PC-9 (cell line): ENCODE data around the gene MOK. TPM values are rescaled to one million over a fixed set of nuclear protein-coding genes. Genes with fewer than 3 reads are reported as not detected.

Source experiments
- BruUV-seq: library from RNA; stranded (reverse); fragments of 400-500 nt; replicated peaks from 2 replicates; lab custom pipeline; 2021; lab: Mats Ljungman, UMichigan
- CTCF ChIA-PET: fragments of 300-600 bp; sonication (Branson Sonifier 250); formaldehyde crosslinking; loops from one replicate; lab custom pipeline; 2022; ENCODE audit warnings: antibody characterized with exemption; lab: Charles Lee
- POLR2A ChIA-PET: fragments of 300-600 bp; sonication (Branson Sonifier 250); formaldehyde crosslinking; loops from one replicate; lab custom pipeline; 2022; ENCODE audit warnings: antibody characterized with exemption; ENCODE audit not compliant: unreplicated experiment; lab: Charles Lee
- DNase-seq, 2 experiments: peaks; one replicate each; pipeline versions ENCODE4 v3.0.0 to v3.0.0-alpha.2; 2015 to 2022; ENCODE audit warnings: mixed read lengths in 1 of 2
- H2AFZ ChIP-seq: fragments of 200-600 bp; sonication (generic); 2 replicates; pipeline ENCODE4 v1.8.1; 2017; ENCODE audit warnings: antibody characterized with exemption
- H3F3A ChIP-seq: fragments of 200-600 bp; sonication (generic); 2 replicates; pipeline ENCODE4 v1.8.1; 2017; ENCODE audit warnings: antibody characterized with exemption, mild to moderate bottlenecking, low read depth; ENCODE audit not compliant: insufficient read depth
- H3K27ac ChIP-seq: fragments of 200-600 bp; sonication (generic); 2 replicates; pipeline ENCODE4 v1.6.1; 2016; ENCODE audit warnings: mixed run types
- H3K27me3 ChIP-seq: fragments of 200-600 bp; sonication (generic); 2 replicates; pipeline ENCODE4 v1.6.1; 2016; ENCODE audit warnings: low read depth, mixed run types; ENCODE audit not compliant: insufficient read depth
- H3K36me3 ChIP-seq: fragments of 200-600 bp; sonication (generic); 2 replicates; pipeline ENCODE4 v1.6.1; 2016; ENCODE audit warnings: low read depth, mixed run types
- H3K4me1 ChIP-seq: fragments of 200-600 bp; sonication (generic); replicated peaks from 2 replicates; pipeline ENCODE4 v1.6.1; 2016; ENCODE audit warnings: mixed run types; ENCODE audit not compliant: insufficient read depth
- H3K4me2 ChIP-seq: fragments of 200-600 bp; sonication (generic); 2 replicates; pipeline ENCODE4 v1.6.1; 2017; ENCODE audit warnings: mixed run types
- H3K4me3 ChIP-seq: fragments of 200-600 bp; sonication (generic); 2 replicates; pipeline ENCODE4 v1.6.1; 2016; ENCODE audit warnings: mixed run types
- H3K79me2 ChIP-seq: fragments of 200-600 bp; sonication (generic); 2 replicates; pipeline ENCODE4 v1.6.1; 2017; ENCODE audit warnings: low read depth, mixed run types
- H3K9me2 ChIP-seq: fragments of 200-600 bp; sonication (generic); 2 replicates; pipeline ENCODE4 v1.8.1; 2017; ENCODE audit warnings: mild to moderate bottlenecking; ENCODE audit not compliant: insufficient read depth
- H3K9me3 ChIP-seq: fragments of 200-600 bp; sonication (generic); 2 replicates; pipeline ENCODE4 v1.8.1; 2016; ENCODE audit warnings: low read depth; ENCODE audit not compliant: insufficient read depth
- H4K20me1 ChIP-seq: fragments of 200-600 bp; sonication (generic); 2 replicates; pipeline ENCODE4 v1.8.1; 2017; ENCODE audit not compliant: insufficient read depth
- EZH2 ChIP-seq: fragments of 200-600 bp; sonication (generic); IDR thresholded peaks from 2 replicates; pipeline ENCODE4 v1.8.0; 2017; ENCODE audit warnings: antibody characterized with exemption, low read depth
- intact Hi-C: fragments of 100-400 bp; cut with micrococcal nuclease; formaldehyde crosslinking; loops from one replicate; pipeline ENCODE4 v1.10.0; 2022; ENCODE audit not compliant: unreplicated experiment
- total RNA-seq: library from RNA; stranded (reverse); gene quantifications from 2 replicates; pipeline ENCODE4 v1.2.3, GENCODE V29; 2021
- TF ChIP-seq, protein P1 (sequence below): fragments of 200-600 bp; sonication (generic); conservative IDR thresholded peaks from 2 replicates; pipeline ENCODE4 v1.6.1; 2017; ENCODE audit warnings: mixed run types, antibody characterized with exemption, mild to moderate bottlenecking, moderate library complexity

Gene MOK
- total RNA-seq, 1 experiment from 2014 or later = 74.3 TPM

DNA sequence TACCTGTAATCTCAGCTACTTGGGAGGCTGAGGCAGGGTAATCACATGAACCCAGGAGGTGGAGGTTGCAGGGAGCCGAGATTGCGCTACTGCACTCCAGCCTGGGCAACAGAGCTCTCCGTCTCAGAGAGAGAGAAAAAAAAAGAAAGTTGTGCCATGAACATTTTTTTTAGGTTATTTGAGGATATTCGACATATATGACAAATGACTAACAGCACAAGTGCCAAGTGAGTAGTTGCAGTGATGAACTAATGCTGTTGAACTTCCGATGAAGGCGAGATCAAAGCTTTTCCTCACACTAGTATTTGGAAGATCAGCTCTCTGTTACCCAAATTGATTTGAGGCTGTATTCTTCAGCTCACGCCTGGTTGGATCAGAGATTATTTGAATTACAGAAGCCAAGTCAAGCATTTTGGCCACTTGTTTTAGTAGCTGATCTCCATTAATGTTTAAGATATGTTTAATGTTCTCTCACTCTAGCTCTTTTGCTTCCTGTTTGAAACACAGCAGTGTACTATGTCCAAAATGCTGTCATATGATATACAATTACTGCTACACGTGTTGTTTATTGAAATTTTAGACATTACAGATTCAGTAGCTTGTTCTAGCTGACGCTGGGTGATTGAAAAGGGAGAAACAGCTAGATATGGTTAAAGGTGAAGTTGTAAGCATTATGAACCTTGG lies 121.9 kb downstream of the MOK start:
- Histone ChIP-seq H3K9me2 (no peaks in the 10 kb centered on the region), H3K4me3 (no peak overlapping the region), H3K4me1 (peaks cover 46% of the 10 kb centered on the region), H3K79me2 (peaks cover 94% of the 10 kb centered on the region), H3K4me2 (no peak overlapping the region), H3K36me3 (peaks cover 6% of the 10 kb centered on the region; the same call in 1 of the 2 replicates), H3K27me3 (no peaks in the 10 kb centered on the region), H3K27ac (no peak overlapping the region), H3F3A (peaks cover 46% of the 10 kb centered on the region), H3K9me3 (no peaks in the 10 kb centered on the region), H4K20me1 (no peaks in the 10 kb centered on the region; the same call in 1 of the 2 replicates), H2AFZ (no peak overlapping the region)
- TF ChIP-seq, protein P1, sequence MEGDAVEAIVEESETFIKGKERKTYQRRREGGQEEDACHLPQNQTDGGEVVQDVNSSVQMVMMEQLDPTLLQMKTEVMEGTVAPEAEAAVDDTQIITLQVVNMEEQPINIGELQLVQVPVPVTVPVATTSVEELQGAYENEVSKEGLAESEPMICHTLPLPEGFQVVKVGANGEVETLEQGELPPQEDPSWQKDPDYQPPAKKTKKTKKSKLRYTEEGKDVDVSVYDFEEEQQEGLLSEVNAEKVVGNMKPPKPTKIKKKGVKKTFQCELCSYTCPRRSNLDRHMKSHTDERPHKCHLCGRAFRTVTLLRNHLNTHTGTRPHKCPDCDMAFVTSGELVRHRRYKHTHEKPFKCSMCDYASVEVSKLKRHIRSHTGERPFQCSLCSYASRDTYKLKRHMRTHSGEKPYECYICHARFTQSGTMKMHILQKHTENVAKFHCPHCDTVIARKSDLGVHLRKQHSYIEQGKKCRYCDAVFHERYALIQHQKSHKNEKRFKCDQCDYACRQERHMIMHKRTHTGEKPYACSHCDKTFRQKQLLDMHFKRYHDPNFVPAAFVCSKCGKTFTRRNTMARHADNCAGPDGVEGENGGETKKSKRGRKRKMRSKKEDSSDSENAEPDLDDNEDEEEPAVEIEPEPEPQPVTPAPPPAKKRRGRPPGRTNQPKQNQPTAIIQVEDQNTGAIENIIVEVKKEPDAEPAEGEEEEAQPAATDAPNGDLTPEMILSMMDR = no peak
- no peak for TF ChIP-seq EZH2
- ChIA-PET POLR2A (interaction anchor here (0.6 kb wide), 1 partner anchor 119 kb away, joined by 5 read pairs; no protein-coding TSS in a partner anchor), CTCF (interaction anchor here (0.6 kb wide), 2 partner anchors 39 to 56 kb away, joined by 4 to 10 read pairs; no protein-coding TSS in a partner anchor)
- no TSS peak for BruUV-seq
- intact Hi-C loops = no loop called here
- DNase-seq = no peak

DNA sequence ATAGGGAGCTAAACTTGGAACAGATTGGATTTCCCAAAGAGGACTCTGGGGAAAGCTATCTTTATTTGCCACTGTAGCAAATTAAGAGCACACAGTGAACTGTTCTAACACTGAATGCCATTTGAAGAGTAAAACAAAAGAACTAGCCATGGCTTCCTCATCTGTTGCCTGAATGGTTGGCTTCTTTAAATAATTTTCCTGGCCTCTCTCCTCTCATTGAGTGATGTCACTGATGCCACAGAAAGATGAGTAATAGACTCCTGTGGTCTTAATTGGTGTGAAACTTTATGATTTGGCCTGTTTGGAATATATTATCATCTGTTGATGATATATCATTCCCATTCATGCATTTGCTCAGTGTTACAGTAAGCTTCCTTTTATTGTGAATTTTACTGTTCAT lies 122.8 kb downstream of the MOK start:
- ChIA-PET CTCF (interaction anchor here (0.5 to 0.6 kb wide), 3 partner anchors 11 to 38 kb away, joined by 3 to 14 read pairs (median 4); no protein-coding TSS in a partner anchor), POLR2A (interaction anchor here (0.6 kb wide), 1 partner anchor 29 kb away, joined by 4 read pairs; no protein-coding TSS in a partner anchor)
- Histone ChIP-seq H4K20me1 (peaks cover 8% of the 10 kb centered on the region), H3K27ac (peak overlapping the region; percentile 15), H3K4me3 (no peak overlapping the region), H3K9me2 (no peaks in the 10 kb centered on the region), H3K4me2 (no peak overlapping the region), H2AFZ (no peak overlapping the region), H3K9me3 (no peaks in the 10 kb centered on the region), H3K4me1 (peaks cover 38% of the 10 kb centered on the region), H3K27me3 (no peaks in the 10 kb centered on the region), H3F3A (peaks cover 43% of the 10 kb centered on the region), H3K79me2 (peaks cover 92% of the 10 kb centered on the region), H3K36me3 (peaks cover 6% of the 10 kb centered on the region; the same call in 1 of the 2 replicates)
- no TSS peak for BruUV-seq
- TF ChIP-seq EZH2 = no peak
- TF ChIP-seq, protein P1 = no peak
- intact Hi-C loops = no loop called here
- DNase-seq = peak in 1 of 2 experiments; percentile 54

DNA sequence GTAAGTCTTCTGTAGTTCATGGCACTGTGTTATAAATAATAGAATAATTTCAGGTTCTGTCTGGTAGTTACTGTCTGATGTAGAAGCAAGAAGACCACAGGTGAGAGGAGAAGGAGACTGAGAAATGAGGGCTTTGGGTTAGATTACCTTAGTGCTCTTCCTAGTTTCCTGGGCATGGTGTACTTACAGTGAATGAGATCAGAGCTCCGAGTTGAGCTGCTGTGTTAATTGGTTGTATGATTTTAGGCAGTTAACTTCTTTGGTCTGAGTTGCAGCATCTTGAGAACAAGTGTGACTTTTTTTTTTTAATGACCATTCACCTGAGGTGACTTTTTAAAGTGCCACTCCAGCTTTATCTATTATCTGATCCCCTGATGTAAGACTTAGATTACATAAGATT lies 123.8 kb downstream of the MOK start:
- Histone ChIP-seq H3K4me2 (no peak overlapping the region), H3K27me3 (no peaks in the 10 kb centered on the region), H3K9me3 (no peaks in the 10 kb centered on the region), H3K79me2 (peaks cover 93% of the 10 kb centered on the region), H3K27ac (0 out of 2 replicates have a peak overlapping the region, but pooled peaks have one; percentile 1), H3K9me2 (no peaks in the 10 kb centered on the region), H3K36me3 (peaks cover 6% of the 10 kb centered on the region; the same call in 1 of the 2 replicates), H3K4me3 (no peak overlapping the region), H4K20me1 (peaks cover 8% of the 10 kb centered on the region), H3K4me1 (peaks cover 27% of the 10 kb centered on the region), H2AFZ (no peak overlapping the region), H3F3A (peaks cover 35% of the 10 kb centered on the region)
- CTCF ChIA-PET = interaction anchor here (0.6 kb wide), 1 partner anchor 1177 kb away, joined by 4 read pairs; no protein-coding TSS in a partner anchor
- BruUV-seq = no TSS peak
- POLR2A ChIA-PET = no interaction called here
- intact Hi-C loops = no loop called here
- no peak for DNase-seq
- TF ChIP-seq, protein P1 = no peak
- TF ChIP-seq EZH2 = no peak
